GM12891 (cell line): Measurements from ENCODE around the gene WFIKKN1.

Experiments used
- PAX5 ChIP-seq: IDR thresholded peaks from 2 replicates; pipeline ENCODE4 v1.6.1; 2011; ENCODE audit warnings: low read length, moderate library complexity, mild to moderate bottlenecking; ENCODE audit not compliant: insufficient read depth, severe bottlenecking
- POLR2A ChIP-seq: IDR thresholded peaks from 2 replicates; pipeline ENCODE4 v1.6.1; 2011; ENCODE audit warnings: low read depth, low read length, control low read depth
- POLR2AphosphoS5 ChIP-seq: IDR thresholded peaks from 2 replicates; pipeline ENCODE4 v1.6.1; 2011; ENCODE audit warnings: low read depth, low read length, control low read depth
- TAF1 ChIP-seq: IDR thresholded peaks from 2 replicates; pipeline ENCODE4 v1.6.1; 2011; ENCODE audit warnings: low read depth, low read length, control low read depth

DNA sequence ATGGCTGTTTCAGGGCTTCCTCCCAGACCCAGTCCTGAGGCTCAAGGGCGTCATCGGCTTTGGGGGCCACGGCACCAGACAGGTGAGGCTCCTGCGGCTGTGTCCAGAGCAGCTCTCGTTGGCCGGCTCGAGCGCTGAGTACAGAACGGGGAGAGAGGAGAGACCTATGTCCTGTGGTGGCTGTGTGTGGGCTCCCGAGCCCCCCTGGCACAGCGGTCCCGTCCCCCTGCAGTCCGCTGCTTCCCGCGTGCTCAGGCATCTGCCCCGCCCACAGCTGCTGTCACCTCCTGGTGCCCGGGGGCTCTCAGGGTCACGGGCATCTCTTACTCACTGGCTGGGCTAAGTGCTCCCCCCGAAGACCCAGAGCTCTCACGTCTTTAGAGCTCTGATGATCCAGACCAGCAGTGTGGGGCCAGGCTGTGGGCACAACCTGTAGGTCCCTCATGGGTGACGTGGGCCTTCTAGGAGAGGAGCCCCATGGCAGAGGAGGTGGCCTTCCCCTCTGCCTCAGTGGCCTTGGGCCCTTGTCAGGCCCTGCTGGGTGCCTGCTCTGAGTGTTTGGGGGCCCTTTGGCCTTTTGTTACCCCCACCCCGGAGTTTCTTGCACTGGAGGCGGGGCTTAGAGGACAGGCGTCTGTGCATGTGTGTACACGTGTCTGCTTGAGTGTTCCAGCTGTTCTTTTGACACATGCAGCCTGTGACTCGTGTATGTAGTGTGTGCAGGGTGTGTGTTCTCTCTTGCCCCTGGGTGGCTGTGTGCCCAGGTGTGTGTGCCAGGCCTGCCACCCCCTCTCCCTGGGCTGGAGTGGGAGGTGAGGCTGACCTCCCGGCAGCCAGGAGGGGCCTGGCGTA is 21.9 kb downstream of the WFIKKN1 start:
- TF ChIP-seq POLR2AphosphoS5: no peak
- no peak for TF ChIP-seq POLR2A
- TF ChIP-seq TAF1: no peak
- TF ChIP-seq PAX5: no peak
